GM12891 (cell line): ENCODE measurements around the gene TSPAN18.

Source experiments
- PAX5 ChIP-seq: IDR thresholded peaks from 2 replicates; pipeline ENCODE4 v1.6.1; 2011; ENCODE audit warnings: low read length, moderate library complexity, mild to moderate bottlenecking; ENCODE audit not compliant: insufficient read depth, severe bottlenecking
- POLR2A ChIP-seq: IDR thresholded peaks from 2 replicates; pipeline ENCODE4 v1.6.1; 2011; ENCODE audit warnings: low read depth, low read length, control low read depth
- POLR2AphosphoS5 ChIP-seq: IDR thresholded peaks from 2 replicates; pipeline ENCODE4 v1.6.1; 2011; ENCODE audit warnings: low read depth, low read length, control low read depth
- POU2F2 ChIP-seq: IDR thresholded peaks from 2 replicates; pipeline ENCODE4 v1.6.1; 2011; ENCODE audit warnings: low read depth, mild to moderate bottlenecking, control low read depth, low read length, moderate library complexity
- SPI1 ChIP-seq: IDR thresholded peaks from 2 replicates; pipeline ENCODE4 v1.6.1; 2011; ENCODE audit warnings: low read depth, low read length, control low read depth
- TAF1 ChIP-seq: IDR thresholded peaks from 2 replicates; pipeline ENCODE4 v1.6.1; 2011; ENCODE audit warnings: low read depth, low read length, control low read depth

GRCh38 chr11:44944853-44945235 lies 218.1 kb downstream of the TSPAN18 start:
- no peak for TF ChIP-seq POLR2A
- TF ChIP-seq POU2F2: no peak
- TF ChIP-seq POLR2AphosphoS5: no peak
- TF ChIP-seq TAF1: no peak
- no peak for TF ChIP-seq SPI1
- no peak for TF ChIP-seq PAX5
